ENCODE results near the gene RNF187. TPM values are rescaled to one million over a fixed set of nuclear protein-coding genes. Genes with fewer than 3 reads are reported as not detected.

RNF187 gene
- total RNA-seq, 1 donor from 2014 or later = 104 TPM

GRCh38 chr1:228486596-228487335 lies 416 bp upstream of the RNF187 start:
- peak; percentile 79 for DNase-seq (ENCODE audit: low spot score)

- DNase-seq (ENCODE audit: low spot score) = no peak
Measured at GRCh38 chr1:228488125-228488817, 1.1 kb downstream of the RNF187 start.

GRCh38 chr1:228488818-228489674 lies 1.9 kb downstream of the RNF187 start:
- DNase-seq (ENCODE audit: low spot score) = no peak

GRCh38 chr1:228490120-228491078 lies 3.2 kb downstream of the RNF187 start:
- DNase-seq (ENCODE audit: low spot score) = no peak

GRCh38 chr1:228493141-228494043 lies 6.2 kb downstream of the RNF187 start:
- no peak for DNase-seq (ENCODE audit: low spot score)

- no peak for DNase-seq (ENCODE audit: low spot score)
Measured at GRCh38 chr1:228494044-228494353, 6.8 kb downstream of the RNF187 start.

- no peak for DNase-seq (ENCODE audit: low spot score)
Measured at GRCh38 chr1:228494391-228494790, 7.2 kb downstream of the RNF187 start.

- no peak for DNase-seq (ENCODE audit: low spot score)
Measured at GRCh38 chr1:228494970-228495853, 8.0 kb downstream of the RNF187 start.

- no peak for DNase-seq (ENCODE audit: low spot score)
Measured at GRCh38 chr1:228496084-228496483, 8.9 kb downstream of the RNF187 start.

GRCh38 chr1:228496494-228496893 lies 9.3 kb downstream of the RNF187 start:
- DNase-seq (ENCODE audit: low spot score) = no peak

GRCh38 chr1:228497206-228497605 lies 10.0 kb downstream of the RNF187 start:
- peak; percentile 14 for DNase-seq (ENCODE audit: low spot score)

GRCh38 chr1:228497817-228498216 lies 10.6 kb downstream of the RNF187 start:
- peak; percentile 22 for DNase-seq (ENCODE audit: low spot score)

- DNase-seq (ENCODE audit: low spot score) = peak; percentile 19
Measured at GRCh38 chr1:228500143-228500734, 13.1 kb downstream of the RNF187 start.

GRCh38 chr1:228500901-228501871 lies 14.0 kb downstream of the RNF187 start:
- DNase-seq (ENCODE audit: low spot score) = peak; percentile 87

GRCh38 chr1:228502522-228502921 lies 15.3 kb downstream of the RNF187 start:
- no peak for DNase-seq (ENCODE audit: low spot score)

GRCh38 chr1:228505944-228506343 lies 18.8 kb downstream of the RNF187 start:
- peak; percentile 49 for DNase-seq (ENCODE audit: low spot score)

GRCh38 chr1:228507961-228508652 lies 20.9 kb downstream of the RNF187 start:
- DNase-seq (ENCODE audit: low spot score) = peak; percentile 32

Data from ureter (tissue), 1 donor.